Smooth muscle cell (in vitro differentiated cells): ENCODE results near the gene MAD1L1. TPM values are rescaled to one million over a fixed set of nuclear protein-coding genes. Genes with fewer than 3 reads are reported as not detected.

Source experiments
- DNase-seq: peaks from one replicate; lab custom pipeline; 2025; ENCODE audit not compliant: unreplicated experiment; lab: John Stamatoyannopoulos, UW
- H2AFZ ChIP-seq: fragments of 200-600 bp; sonication (generic); 2 replicates; pipeline ENCODE4 v1.6.0; 2016; ENCODE audit warnings: antibody characterized with exemption, low read depth, mild to moderate bottlenecking
- H3F3A ChIP-seq: fragments of 200-600 bp; sonication (generic); 2 replicates; pipeline ENCODE4 v1.6.0; 2017; ENCODE audit warnings: antibody characterized with exemption, low read depth
- H3K27ac ChIP-seq: fragments of 200-600 bp; sonication (generic); 2 replicates; pipeline ENCODE4 v1.5.1; 2016; ENCODE audit warnings: low read depth, mild to moderate bottlenecking
- H3K27me3 ChIP-seq: fragments of 200-600 bp; sonication (generic); 2 replicates; pipeline ENCODE4 v1.6.1; 2016; ENCODE audit warnings: low read depth, mild to moderate bottlenecking
- H3K36me3 ChIP-seq: fragments of 200-600 bp; sonication (generic); 2 replicates; pipeline ENCODE4 v1.5.1; 2016; ENCODE audit warnings: low read depth
- H3K4me1 ChIP-seq: fragments of 200-600 bp; sonication (generic); 2 replicates; pipeline ENCODE4 v1.5.1; 2016; ENCODE audit warnings: low read depth
- H3K4me2 ChIP-seq: fragments of 200-600 bp; sonication (generic); 2 replicates; pipeline ENCODE4 v1.6.0; 2016; ENCODE audit warnings: mild to moderate bottlenecking
- H3K4me3 ChIP-seq: fragments of 200-600 bp; sonication (generic); 2 replicates; pipeline ENCODE4 v1.5.1; 2016; ENCODE audit warnings: mild to moderate bottlenecking
- H3K79me2 ChIP-seq: fragments of 200-600 bp; sonication (generic); 2 replicates; pipeline ENCODE4 v1.6.0; 2016; ENCODE audit warnings: low read depth, mild to moderate bottlenecking
- H3K9ac ChIP-seq: fragments of 200-600 bp; sonication (generic); 2 replicates; pipeline ENCODE4 v1.6.0; 2016; ENCODE audit warnings: low read depth
- H3K9me3 ChIP-seq: fragments of 200-600 bp; sonication (generic); replicated peaks from 2 replicates; pipeline ENCODE4 v1.5.1; 2016; ENCODE audit warnings: low read depth
- H4K20me1 ChIP-seq: fragments of 200-600 bp; sonication (generic); 2 replicates; pipeline ENCODE4 v1.6.0; 2016; ENCODE audit warnings: low read depth
- WGBS: methylation state at CpG from one replicate; pipeline ENCODE4 v1.1.7; 2016; ENCODE audit warnings: low lambda C conversion rate; 5-methylcytosine and 5-hydroxymethylcytosine counted together
- polyA plus RNA-seq: library from polyadenylated mRNA; unstranded; fragments of >200 nt; fragmentation: Nextera tagmentation; extraction: Ambion mirVana; gene quantifications from 2 replicates; pipeline ENCODE4 v1.2.1, GENCODE V29; 2016
- total RNA-seq: library from RNA; depleted of rRNA; stranded (reverse); fragments of >200 nt; gene quantifications from 2 replicates; pipeline ENCODE4 v1.2.3, GENCODE V29; 2014
- TF ChIP-seq, protein P1 (sequence below): fragments of 200-600 bp; sonication (generic); IDR thresholded peaks from 2 replicates; pipeline ENCODE4 v1.5.1; 2017; ENCODE audit warnings: borderline replicate concordance, mild to moderate bottlenecking, antibody characterized with exemption; ENCODE audit not compliant: insufficient read depth, poor library complexity, severe bottlenecking

MAD1L1 gene
- total and polyA plus RNA-seq, 2 experiments from 2014 or later, result 33.4 to 60.7 TPM

DNA sequence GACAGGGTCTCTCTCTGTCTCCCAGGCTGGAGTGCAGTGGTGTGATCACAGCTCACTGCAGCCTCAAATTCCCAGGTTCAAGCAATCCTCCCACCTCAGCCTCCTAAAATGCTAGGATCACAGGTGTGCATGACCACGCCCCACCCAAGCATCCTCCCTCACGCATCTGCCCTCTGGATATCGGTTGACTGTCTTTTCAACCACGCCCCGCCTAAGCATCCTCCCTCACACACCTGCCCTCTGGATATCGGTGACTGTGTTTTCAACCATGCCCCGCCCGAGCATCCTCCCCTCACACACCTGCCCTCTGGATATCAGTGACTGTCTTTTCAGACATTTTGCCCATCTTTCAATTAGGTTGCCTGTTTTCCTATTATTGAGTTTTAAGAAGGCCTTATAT, 140.5 kb downstream of the MAD1L1 start:
- no peak overlapping the region for H3K9ac ChIP-seq
- no peaks in the 10 kb centered on the region for H4K20me1 ChIP-seq
- WGBS, result 98% methylated on average over 8 of the region's 8 CpGs
- H3K27ac ChIP-seq, result no peak overlapping the region
- no peak overlapping the region for H3K4me3 ChIP-seq
- H2AFZ ChIP-seq, result no peak overlapping the region
- no peaks in the 10 kb centered on the region for H3K4me1 ChIP-seq
- no peaks in the 10 kb centered on the region for H3K27me3 ChIP-seq
- DNase-seq, result no peak
- TF ChIP-seq, protein P1, sequence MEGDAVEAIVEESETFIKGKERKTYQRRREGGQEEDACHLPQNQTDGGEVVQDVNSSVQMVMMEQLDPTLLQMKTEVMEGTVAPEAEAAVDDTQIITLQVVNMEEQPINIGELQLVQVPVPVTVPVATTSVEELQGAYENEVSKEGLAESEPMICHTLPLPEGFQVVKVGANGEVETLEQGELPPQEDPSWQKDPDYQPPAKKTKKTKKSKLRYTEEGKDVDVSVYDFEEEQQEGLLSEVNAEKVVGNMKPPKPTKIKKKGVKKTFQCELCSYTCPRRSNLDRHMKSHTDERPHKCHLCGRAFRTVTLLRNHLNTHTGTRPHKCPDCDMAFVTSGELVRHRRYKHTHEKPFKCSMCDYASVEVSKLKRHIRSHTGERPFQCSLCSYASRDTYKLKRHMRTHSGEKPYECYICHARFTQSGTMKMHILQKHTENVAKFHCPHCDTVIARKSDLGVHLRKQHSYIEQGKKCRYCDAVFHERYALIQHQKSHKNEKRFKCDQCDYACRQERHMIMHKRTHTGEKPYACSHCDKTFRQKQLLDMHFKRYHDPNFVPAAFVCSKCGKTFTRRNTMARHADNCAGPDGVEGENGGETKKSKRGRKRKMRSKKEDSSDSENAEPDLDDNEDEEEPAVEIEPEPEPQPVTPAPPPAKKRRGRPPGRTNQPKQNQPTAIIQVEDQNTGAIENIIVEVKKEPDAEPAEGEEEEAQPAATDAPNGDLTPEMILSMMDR, result no peak
- H3K36me3 ChIP-seq, result no peaks in the 10 kb centered on the region
- H3K9me3 ChIP-seq, result no peaks in the 10 kb centered on the region
- H3K79me2 ChIP-seq, result no peaks in the 10 kb centered on the region
- no peaks in the 10 kb centered on the region for H3F3A ChIP-seq
- no peak overlapping the region for H3K4me2 ChIP-seq

DNA sequence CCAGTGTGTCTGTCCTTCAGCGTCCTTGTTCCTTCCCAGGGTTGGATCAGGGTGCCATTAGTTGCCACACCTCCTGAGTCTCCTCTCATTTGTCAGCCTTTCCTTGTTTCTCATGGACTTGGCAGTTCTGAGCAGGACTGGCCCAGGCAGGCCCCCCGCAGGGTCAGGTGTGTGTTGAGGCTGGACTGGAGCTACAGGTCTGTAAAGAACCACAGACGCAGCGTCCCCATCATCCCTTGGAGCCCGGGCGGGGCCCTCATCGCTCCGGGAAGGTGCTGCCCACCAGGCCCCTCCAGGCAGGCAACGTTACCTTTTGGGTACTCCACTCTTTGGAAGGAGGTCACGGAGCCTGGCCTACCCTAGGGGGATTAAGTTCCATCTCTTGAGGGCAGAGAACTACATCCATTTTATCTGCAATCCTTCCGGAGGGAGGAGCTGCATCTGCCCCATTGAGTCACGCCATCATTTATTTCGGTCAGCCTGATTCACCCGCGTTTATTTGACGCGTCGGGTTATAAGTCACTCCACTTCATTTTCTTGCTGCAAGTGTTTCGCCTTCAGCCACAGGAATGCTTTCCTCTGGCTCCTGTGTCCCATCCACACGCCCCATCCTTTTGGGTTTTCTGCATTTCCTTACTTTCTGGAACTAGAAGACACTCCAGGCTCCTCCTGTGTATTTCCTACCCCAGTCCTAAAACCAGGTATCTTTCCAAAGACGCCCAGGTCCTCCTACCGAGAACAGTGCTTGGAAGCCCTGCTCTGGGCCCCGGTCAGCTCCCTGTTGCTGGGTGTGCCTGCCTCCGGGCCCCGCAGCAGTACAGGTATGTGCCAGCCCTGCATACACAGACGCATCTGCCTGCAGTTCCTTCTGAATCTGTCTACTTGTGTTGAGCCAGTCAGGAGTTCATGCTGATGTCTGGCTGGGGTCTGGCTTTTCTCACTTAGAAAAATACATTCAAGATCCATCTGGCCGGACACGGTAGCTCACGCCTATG, 141.9 kb downstream of the MAD1L1 start:
- Histone ChIP-seq H3K9me3 (no peaks in the 10 kb centered on the region), H3K4me2 (no peak overlapping the region), H3K36me3 (no peaks in the 10 kb centered on the region), H3F3A (no peaks in the 10 kb centered on the region), H4K20me1 (no peaks in the 10 kb centered on the region), H3K27ac (no peak overlapping the region), H3K9ac (no peak overlapping the region), H3K79me2 (no peaks in the 10 kb centered on the region), H3K4me1 (no peaks in the 10 kb centered on the region), H2AFZ (no peak overlapping the region), H3K27me3 (no peaks in the 10 kb centered on the region), H3K4me3 (no peak overlapping the region)
- TF ChIP-seq, protein P1, result no peak
- DNase-seq, result no peak
- whole genome bisulfite sequencing, result 93% methylated on average over 29 of the region's 29 CpGs

DNA sequence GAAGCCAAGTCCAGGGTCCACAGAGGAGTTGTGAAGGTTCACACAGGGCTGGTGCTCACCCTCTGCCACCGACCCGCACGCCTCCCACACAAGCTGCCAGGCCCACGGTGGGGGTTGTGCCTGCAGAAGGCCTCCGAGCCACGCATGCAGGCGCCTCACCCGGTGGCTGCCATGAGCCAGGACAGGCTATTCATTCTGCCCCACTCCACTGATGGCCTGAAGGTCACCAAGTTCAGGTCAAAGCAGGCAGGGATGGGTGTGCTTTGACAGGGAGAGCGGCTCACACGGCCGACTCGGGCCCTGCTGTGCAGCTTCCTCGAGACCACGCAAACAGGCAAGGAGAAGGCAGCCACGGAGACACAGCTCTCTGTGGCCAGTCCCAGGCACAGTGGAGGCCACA, 143.9 kb downstream of the MAD1L1 start:
- 97% methylated on average over 15 of the region's 15 CpGs for WGBS
- TF ChIP-seq, protein P1, result no peak
- Histone ChIP-seq H3K9me3 (no peaks in the 10 kb centered on the region), H3K4me1 (no peaks in the 10 kb centered on the region), H3K36me3 (no peaks in the 10 kb centered on the region), H3F3A (no peaks in the 10 kb centered on the region), H3K4me3 (no peak overlapping the region), H3K27ac (no peak overlapping the region), H4K20me1 (no peaks in the 10 kb centered on the region), H3K79me2 (no peaks in the 10 kb centered on the region), H2AFZ (no peak overlapping the region), H3K9ac (no peak overlapping the region), H3K4me2 (no peak overlapping the region), H3K27me3 (no peaks in the 10 kb centered on the region)
- DNase-seq, result no peak
